Stimulated activated CD4-positive, alpha-beta T cell treated with anti-CD3 and anti-CD28 coated beads, Interleukin-4, amount 100 ng/mL, for 1 hour (primary cell): ENCODE data around the gene ZNF385B.
"Not testable (repeated sequence)": the region's sequence is repeated elsewhere in the genome, so short reads cannot be mapped to it uniquely, and the experiment has no call there.

Experiments
- DNase-seq: peaks from one replicate; pipeline ENCODE4 v3.0.0-alpha.2; 2020

Gene ZNF385B

DNA sequence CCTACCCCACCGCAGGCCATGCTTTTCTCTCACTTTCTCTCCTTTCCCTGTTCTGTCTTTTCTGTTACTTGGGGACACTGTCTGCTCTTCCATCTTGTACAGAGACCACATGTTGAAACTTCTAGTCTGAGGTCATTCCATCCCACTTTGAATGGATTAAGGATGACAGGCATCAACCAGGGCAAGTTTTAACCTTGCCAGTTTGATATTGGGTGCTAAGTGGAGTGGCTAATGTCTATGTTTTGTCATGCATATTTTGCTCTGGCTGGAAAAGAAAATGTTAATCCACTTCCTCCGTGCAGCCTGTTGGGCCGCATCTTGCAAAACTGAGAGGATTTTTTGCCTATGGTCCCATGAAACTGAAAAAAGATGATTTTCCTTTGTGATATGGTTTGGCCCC lies 391.3 kb downstream of the ZNF385B start:
- DNase-seq, result no peak

DNA sequence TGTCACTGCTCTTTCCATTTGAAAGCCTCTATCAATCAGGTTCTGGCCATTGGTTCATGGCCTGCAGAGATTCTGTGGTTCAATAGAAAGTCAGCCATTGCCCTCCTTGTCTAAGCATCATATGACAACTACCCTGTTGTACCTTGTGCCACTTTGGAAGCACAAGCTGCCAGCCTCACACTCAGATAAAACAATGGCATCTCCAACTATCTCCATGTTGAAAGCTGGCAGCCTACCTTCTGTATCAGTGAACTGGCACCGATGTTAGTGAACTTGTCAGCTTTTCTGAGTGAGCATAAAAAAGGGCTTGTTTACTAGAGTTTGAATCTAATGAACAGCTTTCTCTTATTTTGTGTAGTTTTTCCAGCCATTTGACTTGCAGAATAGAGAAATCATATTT lies 393.5 kb downstream of the ZNF385B start:
- no peak for DNase-seq

DNA sequence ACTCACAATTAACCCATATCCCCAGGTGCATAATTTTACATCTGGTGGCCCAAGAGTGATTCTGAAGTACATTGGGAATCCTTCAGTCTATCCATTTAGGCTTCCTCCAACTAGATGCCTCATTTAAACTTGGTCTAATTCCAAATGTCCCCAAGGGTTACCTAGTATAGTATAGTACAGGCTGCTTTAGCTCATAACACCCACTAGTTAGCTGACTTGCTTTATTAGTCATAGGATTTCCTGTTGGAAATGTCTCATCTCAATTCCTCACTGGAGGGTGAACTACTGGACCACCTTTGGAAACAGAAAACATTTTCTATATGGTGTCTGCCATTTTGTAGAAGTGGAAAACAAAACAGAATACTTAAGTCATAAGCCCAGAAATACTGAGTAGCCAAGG lies 394.3 kb downstream of the ZNF385B start:
- DNase-seq, result no peak

DNA sequence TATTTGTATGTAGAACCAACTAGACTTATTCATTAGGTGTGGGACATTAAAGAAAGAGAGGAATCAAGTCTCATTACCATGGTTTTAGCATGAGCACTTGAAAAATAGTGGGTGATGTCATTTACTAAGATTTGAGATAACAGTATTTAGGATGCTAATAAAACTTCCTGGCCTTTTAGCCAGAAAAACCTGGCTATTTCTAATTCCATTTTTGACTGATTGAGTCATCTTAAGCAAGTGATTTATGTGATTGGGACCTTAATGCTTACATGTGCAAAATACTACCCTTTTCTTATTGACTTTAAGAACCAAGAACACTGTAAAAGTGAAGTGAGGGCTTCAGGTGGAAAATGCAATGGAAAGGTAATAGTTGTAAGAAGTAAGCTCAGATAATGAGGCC lies 400.0 kb downstream of the ZNF385B start:
- no peak for DNase-seq

DNA sequence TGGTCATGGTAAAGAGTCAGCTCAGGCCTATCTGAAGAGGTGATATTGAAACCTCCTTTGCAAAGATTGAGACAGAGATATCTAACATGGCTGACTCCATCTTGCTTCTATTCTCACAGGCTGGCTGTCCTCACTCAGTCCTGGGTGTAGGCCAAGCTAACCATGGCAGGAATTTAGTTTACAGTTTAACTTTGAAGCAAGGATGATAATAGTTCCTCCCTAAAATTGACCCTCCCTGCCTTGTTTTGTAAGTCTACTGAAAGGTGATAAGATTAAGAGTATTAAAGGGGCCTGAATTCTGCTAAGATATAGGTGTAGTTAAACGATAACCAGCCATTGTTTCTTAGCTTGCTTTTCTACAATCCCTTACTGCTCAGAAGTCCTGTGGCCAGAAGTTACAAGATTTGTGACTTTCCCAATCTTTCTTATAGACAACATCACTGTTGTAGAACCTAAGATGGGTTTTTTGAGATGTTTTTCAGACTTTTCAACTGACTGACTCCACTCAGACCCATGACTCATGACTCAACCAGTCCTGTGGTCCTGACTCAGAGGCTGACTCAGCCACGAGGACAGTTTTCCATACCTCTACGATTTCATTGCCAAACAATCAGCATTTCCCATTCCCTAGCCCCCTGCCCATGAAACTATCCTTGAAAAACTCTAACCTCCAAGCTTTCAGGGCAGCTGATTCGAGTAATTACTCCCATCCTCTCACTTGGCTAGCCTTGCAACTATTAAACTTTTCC lies 401.1 kb downstream of the ZNF385B start:
- DNase-seq, result peak; percentile 3

DNA sequence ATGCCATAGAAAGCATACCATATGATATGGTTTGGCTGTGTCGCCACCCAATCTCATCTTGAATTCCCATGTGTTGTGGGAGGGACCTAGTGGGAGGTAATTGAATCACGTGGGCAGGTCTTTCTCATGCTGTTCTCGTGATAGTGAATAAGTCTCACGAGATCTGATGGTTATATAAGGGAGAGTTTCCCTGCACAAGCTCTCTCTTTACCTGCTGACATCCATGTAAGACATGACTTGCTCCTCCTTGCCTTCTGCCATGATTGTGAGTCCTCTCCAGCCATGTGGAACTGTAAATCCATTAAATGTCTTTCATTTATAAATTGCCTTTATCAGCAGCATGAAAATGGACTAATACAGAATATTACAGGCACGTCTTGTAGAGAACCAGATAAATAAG lies 403.3 kb downstream of the ZNF385B start:
- not testable (repeated sequence) for DNase-seq

DNA sequence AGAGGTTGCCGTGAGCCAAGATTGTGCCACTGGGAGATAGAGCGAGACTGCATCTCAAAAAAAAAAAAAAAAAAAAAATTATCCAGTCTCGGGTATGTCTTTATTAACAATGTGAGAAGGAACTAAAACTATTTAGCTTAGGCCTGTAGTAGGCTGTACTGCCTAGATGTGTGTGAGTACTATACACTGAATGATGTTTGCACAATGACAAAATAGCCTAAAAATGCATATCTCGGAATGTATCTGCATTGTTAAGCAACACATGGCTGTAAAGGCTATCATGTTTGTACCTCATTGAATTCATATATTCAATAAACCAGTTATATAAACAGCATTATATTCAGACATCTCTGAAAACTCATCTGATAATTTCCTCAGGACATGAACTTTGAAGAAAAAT lies 405.6 kb downstream of the ZNF385B start:
- no peak for DNase-seq

DNA sequence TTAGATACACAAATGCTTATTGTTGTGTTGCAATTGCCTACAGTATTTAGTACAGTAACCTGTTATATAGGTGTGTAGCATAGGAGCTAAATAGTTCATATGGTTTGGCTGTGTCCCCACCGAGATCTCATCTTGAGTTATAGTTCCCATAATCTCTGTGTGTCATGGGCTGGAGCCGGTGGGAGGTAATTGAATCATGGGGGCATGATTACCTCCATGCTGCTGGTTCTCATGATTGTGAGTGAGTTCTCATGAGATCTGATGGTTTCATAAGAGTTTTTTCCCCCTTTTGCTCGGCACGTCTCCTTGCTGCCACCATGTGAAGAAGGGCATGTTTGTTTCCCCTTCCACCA lies 406.3 kb downstream of the ZNF385B start:
- DNase-seq, result no peak

DNA sequence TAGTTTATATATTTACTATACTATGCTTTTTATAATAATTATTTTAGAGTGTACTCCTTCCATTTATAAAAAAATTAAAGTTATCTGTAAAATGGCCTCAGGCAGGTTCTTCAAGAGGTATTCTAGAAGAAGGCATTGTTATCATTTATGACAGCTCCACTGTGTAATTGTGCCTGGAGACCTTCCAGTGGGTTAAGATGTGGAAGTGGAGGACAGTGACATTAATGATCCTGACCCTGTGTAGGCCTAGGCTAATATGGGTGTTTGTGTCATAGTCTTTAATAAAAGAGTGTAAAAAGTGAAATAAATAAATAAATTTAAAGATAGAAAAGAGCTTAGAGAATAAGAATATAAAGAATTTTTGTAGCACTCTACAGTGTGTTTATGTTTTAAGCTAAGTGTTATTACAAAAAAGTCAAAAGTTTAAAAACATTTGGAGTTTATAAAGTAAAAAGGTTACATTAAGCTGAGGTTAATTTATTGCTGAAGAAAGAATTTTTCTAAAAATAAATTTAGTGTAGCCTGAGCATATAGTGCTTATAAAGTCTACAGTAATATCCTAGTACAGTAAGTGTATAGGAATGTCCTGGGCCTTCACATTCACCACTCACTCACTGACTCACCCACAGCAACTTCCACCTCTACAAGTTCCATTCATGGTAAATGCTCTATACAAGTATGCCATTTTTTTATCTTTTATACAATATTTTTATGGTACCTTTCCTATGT lies 406.8 kb downstream of the ZNF385B start:
- DNase-seq, result no peak

DNA sequence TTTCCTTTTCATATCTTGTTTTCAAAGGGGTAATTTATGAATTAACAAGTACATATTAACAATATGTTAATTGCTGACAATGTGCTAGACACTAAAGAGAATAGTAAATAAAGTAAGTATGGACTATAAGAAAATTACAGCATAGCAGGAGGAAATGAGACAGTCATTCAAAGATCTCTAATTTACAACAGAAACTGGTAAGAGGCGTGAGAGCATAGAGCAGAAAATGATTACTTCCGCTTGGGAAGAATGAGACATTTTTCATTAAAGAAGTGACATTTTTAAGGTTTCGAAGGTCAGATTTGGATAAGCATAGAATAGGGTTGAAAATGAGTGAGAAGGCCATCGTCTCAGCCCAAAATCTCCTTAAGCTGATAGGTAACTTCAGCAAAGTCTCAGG lies 412.4 kb downstream of the ZNF385B start:
- DNase-seq, result no peak

DNA sequence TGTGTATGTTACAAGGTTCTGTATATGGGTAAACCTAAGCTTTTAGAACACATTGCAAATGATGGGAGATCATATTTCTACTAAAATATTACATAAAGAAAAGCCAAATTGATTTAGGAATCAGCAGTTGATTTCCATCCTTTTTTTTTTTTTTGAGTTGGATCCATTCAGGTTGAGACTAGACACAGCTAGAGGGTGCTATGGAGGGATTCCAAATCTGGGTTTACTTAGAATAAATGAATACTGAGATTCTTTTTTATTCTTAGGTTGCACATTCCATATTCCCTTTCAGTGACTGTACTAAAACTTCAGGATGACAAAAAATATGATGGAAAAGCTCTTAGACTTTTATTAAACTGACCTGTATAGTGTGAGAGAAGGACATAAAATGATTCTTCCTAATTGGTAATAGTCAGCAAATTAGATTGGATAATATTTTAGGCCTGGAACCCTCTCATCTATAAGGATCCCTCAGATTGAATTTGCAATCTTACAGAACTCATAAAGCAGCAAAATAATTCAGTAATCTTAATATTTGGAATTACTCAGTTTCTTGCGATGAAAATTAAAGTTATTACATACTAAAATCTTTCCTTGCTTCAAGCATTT lies 413.5 kb downstream of the ZNF385B start:
- no peak for DNase-seq

DNA sequence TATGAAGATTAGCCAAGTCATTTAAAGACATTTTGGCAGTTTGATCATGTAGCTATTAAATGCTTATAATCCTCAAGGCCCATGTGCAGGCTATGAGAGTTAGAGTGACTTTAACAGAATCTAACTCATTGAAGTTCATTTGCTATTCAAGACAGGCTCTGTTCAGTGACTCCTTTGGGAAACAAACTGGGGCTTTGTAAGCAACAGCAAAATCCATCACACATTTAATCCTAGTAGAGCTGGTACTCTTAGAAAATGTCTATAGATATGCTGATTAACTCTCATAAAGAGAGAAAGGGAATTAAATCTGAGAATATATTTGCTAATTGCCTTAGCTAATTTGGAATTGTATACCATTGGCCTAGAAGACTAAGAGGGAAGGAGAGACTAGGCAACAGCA lies 414.0 kb downstream of the ZNF385B start:
- no peak for DNase-seq

DNA sequence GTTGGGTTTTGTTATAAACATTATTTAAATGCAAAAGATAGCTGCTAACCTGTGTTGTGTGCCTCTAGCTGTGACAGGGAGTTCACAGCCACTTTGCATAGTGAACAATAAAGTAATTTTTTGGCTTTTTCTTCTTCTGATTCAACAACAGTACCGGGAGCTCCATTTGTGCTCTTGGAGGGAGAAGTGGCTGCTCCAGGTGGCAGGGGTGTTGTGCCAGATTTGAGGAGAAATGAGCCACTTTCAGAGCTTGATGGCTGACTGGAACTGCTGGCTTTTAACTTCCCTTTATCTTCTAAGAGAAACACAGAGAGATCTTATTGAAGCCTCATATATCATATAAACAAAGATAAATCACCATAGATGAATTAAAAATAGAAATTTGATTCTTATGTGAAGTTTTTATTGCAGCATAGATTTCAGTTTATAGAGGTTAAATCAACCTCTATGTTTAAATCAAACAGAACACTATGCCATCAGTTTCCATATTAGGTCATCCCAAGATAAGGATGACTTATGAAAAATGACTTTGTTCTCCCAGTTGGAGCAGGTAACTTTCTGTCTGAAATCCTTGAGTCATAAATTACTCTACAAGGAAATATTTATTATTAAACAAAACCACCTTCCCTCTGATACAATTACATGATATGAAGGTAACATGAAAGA lies 414.8 kb downstream of the ZNF385B start:
- no peak for DNase-seq

DNA sequence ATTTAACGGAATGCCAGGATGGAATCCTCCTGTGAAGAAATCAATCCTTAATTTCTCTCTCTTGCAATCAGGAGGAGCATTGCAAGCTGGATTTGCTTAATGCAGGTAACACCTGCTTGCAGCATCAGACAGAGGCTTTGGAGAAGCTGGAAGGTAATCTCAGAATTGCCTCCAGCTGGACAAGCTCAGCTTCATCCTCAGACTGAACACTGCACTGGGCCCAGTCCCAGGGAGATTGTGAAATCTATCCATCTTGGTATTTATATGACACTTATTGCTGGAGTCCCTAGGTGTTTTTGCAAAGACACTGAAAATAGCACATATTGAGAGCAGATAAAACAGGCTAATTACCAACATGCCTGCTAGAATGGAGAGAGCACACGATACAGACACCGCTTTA lies 417.4 kb downstream of the ZNF385B start:
- no peak for DNase-seq

DNA sequence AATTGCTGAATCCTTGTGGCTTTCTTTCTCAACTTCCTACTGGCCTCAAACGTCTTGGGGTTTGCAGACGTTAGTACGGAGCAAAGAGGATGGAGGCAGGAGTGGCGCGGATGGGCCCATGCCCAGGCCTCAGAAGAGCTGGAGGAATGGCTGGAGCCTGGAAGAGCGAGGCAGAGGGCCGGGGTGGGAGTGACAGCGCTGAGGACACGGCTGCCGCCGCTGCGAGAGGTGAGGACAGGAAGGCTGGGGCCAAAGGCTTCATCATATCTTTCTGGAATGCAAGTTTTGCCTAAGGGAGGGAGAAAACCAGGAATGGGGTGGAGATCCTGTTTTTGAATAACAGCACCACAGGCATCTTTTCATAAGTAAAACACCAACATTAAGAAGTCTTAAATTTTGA lies 418.2 kb downstream of the ZNF385B start:
- DNase-seq, result no peak

DNA sequence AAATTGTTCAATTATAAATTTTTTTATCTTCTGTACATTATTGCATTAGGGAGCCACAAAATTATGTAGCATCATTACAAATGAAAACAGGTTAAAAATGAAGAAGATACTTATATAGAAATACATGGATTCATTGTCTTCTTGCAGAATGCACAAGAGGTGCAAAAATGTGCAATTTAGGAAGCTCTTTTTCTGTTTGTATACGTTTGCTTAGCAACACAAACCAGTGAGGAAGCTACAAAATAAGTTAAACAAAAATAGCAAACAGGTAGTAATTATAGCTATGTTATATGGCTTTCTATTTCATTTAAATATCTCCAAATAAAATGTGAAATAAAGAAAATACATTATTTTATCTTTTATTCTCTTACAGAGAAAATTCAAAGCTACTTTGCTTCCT lies 419.2 kb downstream of the ZNF385B start:
- DNase-seq, result no peak

DNA sequence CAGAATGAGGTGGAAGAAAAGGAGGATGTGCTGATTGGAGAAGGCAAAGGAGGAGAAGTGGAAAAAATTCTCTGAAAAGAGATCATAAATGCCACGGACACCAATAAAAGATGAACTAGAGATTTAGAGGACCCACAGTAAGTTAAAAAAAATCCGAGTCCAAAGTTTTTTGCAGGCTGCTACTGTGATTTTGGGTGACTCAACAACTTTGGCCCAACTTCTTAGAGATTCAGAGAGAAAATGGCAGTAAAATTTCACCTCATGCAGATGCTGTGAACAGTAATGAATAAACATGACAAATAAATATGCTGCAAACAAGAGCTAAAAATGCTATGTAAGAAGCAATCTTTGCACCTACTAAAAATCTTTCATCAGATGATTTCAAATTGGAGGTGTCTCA lies 419.9 kb downstream of the ZNF385B start:
- DNase-seq, result no peak

DNA sequence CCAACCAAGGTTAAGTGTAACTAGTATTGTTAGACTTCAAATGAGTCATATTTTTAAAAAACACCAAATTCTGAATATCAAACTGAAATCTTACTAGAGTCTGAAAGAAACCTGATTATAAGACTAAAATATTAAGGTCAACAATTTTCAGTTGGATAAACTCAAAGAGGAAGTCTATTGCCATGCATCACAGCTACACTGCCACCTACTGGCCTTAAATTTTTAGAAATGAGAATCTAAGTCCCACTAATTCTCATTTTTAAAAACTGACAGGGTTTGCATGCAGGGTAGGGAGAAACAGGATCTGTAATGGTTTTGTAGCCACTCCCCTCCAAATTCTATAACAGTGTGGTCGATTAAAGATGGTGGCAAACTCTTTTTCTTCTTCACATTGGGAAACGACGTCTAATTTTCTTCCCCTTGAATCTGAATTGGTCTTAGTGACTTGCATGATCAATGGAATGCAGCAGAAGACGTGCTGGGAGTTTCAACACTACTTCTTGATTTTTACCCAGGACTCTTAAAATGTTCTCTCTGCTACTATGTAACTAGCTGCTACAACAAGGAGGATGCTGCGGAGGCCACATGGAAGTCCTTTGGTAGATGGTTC lies 420.7 kb downstream of the ZNF385B start:
- no peak for DNase-seq

DNA sequence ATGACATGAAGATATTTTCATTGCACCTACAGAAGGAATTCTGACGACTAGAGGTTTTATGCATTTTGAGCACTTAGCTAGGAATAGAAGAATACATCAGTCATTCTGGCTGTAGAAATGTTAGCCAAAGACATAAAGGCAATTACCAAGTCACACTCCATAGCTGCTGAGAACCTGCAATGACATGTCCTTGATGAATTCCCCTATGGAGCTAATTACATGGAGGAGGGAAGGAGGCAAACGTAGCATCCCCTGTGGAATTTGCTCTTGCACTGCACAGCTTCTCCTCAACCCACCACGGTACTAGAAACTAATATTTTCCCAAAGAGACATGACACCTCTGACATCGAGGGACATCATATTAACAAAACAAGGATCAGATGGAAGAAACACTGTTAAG lies 422.8 kb downstream of the ZNF385B start:
- DNase-seq, result no peak

DNA sequence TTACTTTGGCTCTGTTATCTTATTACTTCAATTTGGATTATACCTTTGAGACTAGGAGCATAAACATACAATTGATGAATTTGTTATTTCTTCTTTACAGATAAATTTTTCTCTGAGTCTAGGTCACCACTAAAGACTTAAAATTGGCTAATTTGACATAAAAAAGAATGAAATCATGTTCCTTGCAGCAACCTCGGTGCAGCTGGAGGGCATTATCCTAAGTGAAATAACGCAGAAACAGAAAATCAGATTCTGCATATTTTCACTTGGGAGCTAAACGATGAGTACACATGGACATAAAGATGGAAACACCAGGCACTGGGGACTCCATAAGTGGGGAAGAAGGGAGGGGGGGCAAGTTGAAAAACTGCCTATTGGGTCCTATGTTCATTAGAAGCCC lies 424.0 kb downstream of the ZNF385B start:
- DNase-seq, result no peak

DNA sequence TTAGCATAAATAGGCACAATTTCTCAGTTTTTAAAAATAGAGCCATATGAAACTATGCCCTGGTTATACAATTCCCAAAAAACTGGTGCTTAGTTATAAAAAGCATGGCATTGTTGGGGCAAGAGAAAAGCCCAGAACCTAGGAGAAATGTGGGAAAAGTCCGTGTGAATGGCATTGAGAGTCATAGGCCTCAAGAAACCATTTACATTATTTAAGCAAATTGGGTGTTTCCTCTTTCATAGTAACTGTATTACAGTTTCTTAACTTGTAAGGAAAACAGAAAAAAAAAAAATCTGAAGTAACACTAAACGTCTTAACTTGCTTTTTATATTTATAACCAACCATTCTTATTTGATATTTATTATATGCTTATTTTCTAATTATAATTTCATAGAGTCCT lies 425.8 kb downstream of the ZNF385B start:
- DNase-seq, result no peak

DNA sequence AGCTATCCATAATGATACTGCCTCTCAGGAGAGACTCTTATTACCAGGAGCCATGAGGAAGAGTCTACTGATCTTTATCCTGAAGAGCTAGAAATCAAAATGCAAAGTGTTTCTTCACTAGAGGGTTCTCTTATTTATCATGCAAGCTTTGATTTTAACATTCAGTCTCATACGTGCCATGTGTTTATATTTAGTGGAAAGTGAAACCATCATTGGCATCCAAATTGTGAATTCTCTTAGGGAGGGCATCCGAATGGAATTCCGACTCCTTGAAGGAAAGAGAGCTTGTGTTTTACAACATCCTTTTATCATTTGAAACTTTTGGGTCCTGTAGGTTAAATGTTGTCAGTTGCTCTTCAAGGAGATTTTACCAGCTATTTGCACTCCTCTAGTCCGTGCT lies 426.4 kb downstream of the ZNF385B start:
- no peak for DNase-seq

DNA sequence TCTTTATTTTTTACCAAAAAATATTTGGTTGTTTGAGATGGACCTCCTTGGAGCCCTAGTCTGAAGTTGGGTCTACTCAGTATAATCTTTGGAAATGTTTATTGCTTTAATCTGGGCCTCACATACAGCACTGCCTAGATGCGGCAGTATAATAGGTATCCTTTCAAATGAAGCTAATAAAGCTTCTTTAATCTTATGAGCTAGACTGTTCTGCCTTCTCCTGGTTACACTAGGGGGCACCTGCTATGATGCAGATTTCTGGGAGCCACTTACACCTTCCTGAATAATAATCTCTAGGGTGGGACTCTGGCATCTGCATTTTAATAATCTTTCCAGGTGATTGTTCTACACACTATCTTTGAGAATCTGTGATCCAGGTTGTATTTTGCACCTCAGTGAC lies 427.1 kb downstream of the ZNF385B start:
- DNase-seq, result no peak
